HG03060 (cell line): Measurements from ENCODE around the gene RABGAP1L.
"Not testable (repeated sequence)": the region's sequence is repeated elsewhere in the genome, so short reads cannot be mapped to it uniquely, and the experiment has no call there.

Experiments
- ATAC-seq: cut with Tn5 transposase; IDR thresholded peaks from one replicate; pipeline ENCODE4 v1.9.1; 2021; ENCODE audit warnings: low read depth, moderate number of reproducible peaks; ENCODE audit not compliant: unreplicated experiment

The RABGAP1L gene

GRCh38 chr1:174543421-174543820, 384.1 kb downstream of the RABGAP1L start:
- ATAC-seq = not testable (repeated sequence)

DNA sequence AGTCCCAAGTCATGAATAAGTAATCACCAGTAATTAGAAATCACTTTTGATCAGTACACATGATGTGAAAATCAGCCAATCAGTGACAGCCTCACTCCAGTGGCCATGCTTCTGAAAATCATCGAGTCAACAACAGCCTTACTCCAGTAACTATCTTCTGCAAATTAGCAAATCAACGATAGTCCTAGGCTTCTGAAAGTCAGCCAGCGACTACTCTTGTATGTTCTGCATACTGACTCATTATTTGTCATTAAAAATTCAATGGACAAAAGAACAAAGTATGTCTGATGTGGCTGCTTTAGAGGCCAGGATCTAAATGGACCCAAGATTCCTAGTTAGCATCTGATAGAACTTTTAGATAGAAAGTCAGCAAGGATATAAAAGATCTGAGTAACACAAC, 391.0 kb downstream of the RABGAP1L start:
- no peak for ATAC-seq

DNA sequence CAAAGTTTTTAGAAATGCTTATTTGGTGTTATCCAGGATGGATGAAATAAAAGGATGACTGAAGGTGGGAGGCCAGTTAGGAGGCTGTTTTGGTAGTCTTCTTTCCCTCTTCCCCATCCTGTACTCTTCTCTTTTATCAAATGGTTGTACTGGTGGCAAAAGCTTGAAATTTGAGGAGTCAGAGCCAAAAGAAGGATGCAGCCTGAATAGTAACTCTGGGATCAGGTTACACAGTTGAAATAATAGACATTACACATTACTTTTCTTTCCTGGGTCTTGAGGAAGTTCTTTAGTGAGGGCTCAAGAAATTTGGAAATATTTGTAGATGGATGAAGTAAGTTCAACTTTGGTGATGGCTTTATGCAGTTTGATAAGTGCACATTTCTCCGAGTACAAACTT, 397.1 kb downstream of the RABGAP1L start:
- ATAC-seq = no peak

GRCh38 chr1:174568551-174568950, 409.2 kb downstream of the RABGAP1L start:
- no peak for ATAC-seq

DNA sequence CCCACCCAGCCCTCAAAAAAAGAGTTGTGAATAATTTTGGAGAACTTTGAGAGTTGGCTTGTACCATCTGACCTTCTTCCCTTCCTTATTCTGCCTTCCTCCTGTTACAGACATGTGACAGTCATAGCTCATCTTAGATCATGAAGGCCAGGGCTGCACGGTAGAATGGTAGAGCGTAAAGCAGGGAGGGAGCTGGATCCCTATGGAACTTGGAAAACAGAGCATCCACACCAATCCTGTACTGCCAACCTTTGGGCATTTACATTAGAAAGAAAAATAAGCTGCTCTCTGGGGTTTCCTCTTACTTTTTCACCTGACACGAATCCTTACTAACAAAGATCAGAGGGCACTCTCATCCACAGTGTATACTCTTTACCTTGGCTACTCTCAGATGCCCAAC, 409.9 kb downstream of the RABGAP1L start:
- no peak for ATAC-seq

- no peak for ATAC-seq
These were observed 413.5 kb downstream of the RABGAP1L start for GRCh38 chr1:174572771-174573170.

DNA sequence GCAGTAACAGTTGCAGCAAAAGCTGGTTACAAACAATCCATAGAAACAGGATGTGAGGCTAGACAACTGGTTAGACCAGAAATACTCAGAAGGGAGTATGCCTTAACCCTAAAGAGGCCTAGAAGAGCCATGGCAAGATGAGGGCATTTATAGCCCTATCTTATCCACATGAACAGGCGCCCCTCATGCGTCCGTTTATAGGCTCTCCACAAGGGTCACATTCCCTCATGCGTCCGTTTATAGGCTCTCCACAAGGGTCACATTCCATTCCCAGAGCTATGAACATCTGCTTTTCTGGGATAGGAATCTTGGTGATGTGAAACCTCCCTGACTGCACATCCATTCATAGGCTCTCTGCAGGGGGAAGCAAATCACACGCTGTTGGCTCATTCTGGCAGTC, 416.8 kb downstream of the RABGAP1L start:
- not testable (repeated sequence) for ATAC-seq

- ATAC-seq = no peak
These were observed 418.4 kb downstream of the RABGAP1L start for GRCh38 chr1:174577681-174578080.

GRCh38 chr1:174580801-174581200, 421.5 kb downstream of the RABGAP1L start:
- ATAC-seq = no peak

- ATAC-seq = no peak
These were observed 424.0 kb downstream of the RABGAP1L start for GRCh38 chr1:174583316-174583715.

DNA sequence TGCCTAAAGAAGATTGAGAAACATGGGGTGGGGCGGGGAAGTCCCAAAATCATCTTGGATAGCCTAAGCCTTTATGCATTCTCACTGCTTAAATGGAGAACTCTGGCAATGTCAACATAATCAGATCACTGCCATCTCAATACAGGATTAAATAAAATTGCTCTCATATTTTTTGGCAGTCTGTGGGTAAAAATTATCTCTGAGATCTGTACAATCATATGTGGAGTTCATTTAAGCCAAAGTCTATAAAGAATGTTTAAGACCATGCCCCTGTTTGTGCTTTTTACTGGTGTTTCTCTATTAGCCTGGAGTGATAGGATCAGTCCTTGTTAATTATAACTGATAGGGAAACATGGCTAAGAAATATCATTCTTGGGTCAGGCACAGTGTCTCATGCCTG, 424.8 kb downstream of the RABGAP1L start:
- ATAC-seq = no peak

- ATAC-seq = not testable (repeated sequence)
These were observed 429.3 kb downstream of the RABGAP1L start for GRCh38 chr1:174588618-174589017.

GRCh38 chr1:174605198-174605597, 445.9 kb downstream of the RABGAP1L start:
- ATAC-seq = no peak

GRCh38 chr1:174606471-174606870, 447.2 kb downstream of the RABGAP1L start:
- no peak for ATAC-seq

DNA sequence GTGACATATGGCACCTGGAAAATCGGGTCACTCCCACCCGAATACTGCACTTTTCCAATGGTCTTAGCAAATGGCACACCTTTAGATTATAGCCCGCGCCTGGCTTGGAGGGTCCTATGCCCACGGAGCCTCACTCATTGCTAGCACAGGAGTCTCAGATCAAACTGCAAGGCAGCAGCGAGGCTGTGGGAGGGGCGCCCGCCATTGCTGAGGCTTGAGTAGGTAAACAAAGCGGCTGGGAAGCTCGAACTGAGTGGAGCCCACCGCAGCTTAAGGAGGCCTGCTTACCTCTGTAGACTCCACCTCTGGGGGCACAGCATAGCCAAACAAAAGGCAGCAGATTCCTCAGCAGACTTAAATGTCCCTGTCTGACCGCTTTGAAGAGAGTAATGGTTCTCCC, 458.6 kb downstream of the RABGAP1L start:
- not testable (repeated sequence) for ATAC-seq

- ATAC-seq = no peak
These were observed 464.2 kb downstream of the RABGAP1L start for GRCh38 chr1:174623324-174624035.

DNA sequence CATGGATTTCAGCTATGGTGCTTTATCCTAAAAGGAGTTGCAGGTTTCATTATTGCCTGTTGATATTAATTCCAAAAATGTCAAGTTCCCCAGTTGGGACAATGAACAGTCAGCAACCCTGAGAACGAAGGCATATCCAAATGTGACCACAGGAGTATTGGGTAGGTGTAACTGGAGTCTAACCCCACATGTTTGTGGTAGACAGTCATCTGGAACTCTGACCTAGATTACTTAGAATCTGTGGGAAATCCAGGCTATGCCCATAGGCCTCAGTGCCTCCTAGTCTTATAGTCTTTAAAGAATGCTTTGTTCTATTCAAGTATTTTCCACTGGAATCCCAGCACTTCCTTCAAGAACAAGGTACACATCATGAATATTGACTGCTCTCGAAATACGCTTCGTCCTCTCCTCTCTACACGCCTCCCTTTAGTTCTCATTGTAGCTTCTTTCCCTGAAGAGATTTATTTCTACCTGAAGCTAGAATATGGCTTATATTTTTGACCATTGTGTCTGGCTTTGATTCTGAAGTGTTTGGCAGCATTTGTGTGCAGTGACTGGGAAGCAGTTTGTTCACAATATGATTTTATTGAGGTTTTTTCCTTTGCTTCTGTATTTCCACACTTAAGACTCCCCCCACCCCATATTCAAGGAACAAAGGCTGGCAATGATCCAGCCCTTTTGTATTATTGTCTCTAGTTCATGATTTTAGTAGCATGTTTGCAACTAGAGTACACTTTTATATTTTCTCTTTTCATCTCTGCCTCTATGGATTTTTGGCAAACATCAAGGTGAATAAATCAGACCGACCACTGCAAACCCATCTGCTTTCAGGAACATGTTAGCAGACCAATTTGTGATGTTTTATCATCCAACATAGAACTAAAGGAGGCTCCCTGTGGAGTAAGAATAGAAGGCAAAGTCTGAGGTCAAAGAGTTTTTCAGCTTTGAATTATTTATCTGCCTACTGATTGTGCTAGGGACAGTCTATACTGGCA, 467.0 kb downstream of the RABGAP1L start:
- no peak for ATAC-seq

DNA sequence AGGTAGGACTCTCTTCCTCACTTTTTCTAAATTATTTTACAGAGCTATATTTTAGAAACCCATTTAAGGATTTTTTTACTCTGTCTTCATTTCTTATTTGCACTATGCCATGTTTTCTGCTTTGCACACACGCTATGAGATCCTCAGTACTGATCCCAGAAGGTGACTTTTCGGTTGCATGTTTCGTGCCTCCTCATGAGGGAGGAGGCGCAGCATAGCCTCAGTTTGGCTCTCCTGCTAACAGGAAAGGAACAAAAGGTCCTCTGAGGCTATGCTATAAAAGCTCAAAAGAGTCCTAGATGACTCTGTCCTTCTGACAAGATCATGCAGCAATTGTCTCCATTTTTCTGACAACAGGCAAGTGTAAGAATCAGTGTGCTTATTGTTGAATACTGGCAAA, 478.2 kb downstream of the RABGAP1L start:
- ATAC-seq = no peak

DNA sequence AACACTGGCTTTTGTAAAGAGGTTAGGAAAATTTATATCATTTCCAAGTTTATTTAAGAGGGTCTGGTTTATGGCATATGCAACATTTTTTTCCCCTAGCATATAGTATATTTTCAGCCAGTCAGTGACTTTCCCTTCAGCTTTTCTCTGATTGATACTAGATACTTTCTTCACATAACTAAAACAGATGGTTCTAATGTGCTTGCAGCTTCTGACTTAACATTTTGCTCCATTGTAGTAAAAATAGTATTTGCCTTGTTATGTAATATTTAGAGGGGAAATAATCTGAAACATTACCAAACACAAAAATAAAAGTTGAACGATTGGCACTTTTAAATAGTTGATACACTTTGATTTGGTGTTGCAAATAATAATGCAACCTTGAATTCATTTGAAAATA, 480.1 kb downstream of the RABGAP1L start:
- ATAC-seq = no peak

DNA sequence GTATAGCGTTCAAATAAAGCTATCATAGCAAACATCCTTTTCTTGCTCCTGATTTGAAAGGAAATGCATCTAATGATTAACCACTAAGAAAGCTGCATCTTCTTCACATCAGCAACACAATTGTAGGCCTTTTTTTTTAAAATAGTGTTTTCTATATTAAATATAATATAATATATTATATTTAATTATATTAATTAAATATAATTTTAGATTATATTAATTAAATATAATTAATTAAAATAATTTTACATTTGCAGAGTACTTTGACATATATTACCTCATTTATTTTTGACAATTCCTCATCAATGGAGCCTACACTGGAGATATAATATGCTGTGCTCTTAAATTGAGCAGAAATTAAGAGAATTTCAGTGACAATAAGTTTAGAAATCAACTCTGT, 481.5 kb downstream of the RABGAP1L start:
- no peak for ATAC-seq

- ATAC-seq = no peak
These were observed 483.1 kb downstream of the RABGAP1L start for GRCh38 chr1:174642393-174642792.

GRCh38 chr1:174643206-174643605, 483.9 kb downstream of the RABGAP1L start:
- ATAC-seq = no peak
